K562 (cell line): ENCODE results near the gene OSTF1. TPM values are rescaled to one million over a fixed set of nuclear protein-coding genes. Genes with fewer than 3 reads are reported as not detected.

Experiments used
- ATAC-seq: fragments of 200-7000 bp; cut with Tn5 transposase; 3 replicates; pipeline ENCODE4 v1.9.1; 2020; ENCODE audit warnings: moderate library complexity
- BruUV-seq: library from RNA; stranded (reverse); fragments of 400-500 nt; replicated peaks from 2 replicates; lab custom pipeline; 2021; lab: Mats Ljungman, UMichigan
- CTCF ChIA-PET: fragments of 300-600 bp; formaldehyde crosslinking; extraction: SDS; loops from one replicate; lab custom pipeline; 2021; ENCODE audit warnings: low intra/inter-chr PET ratio; lab: Yijun Ruan, JAX
- POLR2A ChIA-PET: fragments of 300-600, 350-650 bp; sonication (Branson Sonifier 250); formaldehyde crosslinking; extraction: SDS; loops from one replicate; lab custom pipeline; 2021; ENCODE audit warnings: antibody characterized with exemption, inconsistent platforms; lab: Yijun Ruan, JAX
- DNase-seq, 4 experiments: peaks; one replicate each; pipeline versions ENCODE4 v3.0.0 to v3.0.0-alpha.2; 2011 to 2018; ENCODE audit warnings: low spot score in 3 of 4, mixed read lengths in 3 of 4; ENCODE audit errors: extremely low read depth in 1 of 4
- FAIRE-seq: peaks from 2 replicates; lab custom pipeline; 2011; peaks lifted over from hg19 to GRCh38; lab: Jason Lieb, UNC
- H2AFZ ChIP-seq: 2 replicates; pipeline ENCODE4 v1.6.0; 2011; ENCODE audit warnings: low read depth, low read length, control low read depth, inconsistent platforms
- H3K27ac ChIP-seq: fragments of 200-600 bp; 3 replicates; pipeline ENCODE4 v1.8.0; 2011; ENCODE audit warnings: low read depth, mild to moderate bottlenecking, control low read depth, inconsistent platforms, low read length, moderate library complexity, mixed read lengths; ENCODE audit errors: extremely low read depth
- H3K27me3 ChIP-seq, 2 experiments: fragments of 300-600 bp in 1 of 2; 2 replicates in 1 of 2; 3 replicates in 1 of 2; pipeline versions ENCODE4 v1.6.0 to v1.8.0; 2011; ENCODE audit warnings: inconsistent platforms in 2 of 2, low read length in 2 of 2, mild to moderate bottlenecking in 1 of 2, mixed read lengths in 1 of 2, moderate library complexity in 1 of 2; ENCODE audit not compliant: control insufficient read depth in 2 of 2, insufficient read depth in 2 of 2
- H3K36me3 ChIP-seq: fragments of 300-600 bp; 3 replicates; pipeline ENCODE4 v1.8.0; 2011; ENCODE audit warnings: mild to moderate bottlenecking, low read length, inconsistent platforms; ENCODE audit not compliant: control insufficient read depth, insufficient read depth
- H3K4me1 ChIP-seq, 2 experiments: fragments of 200-600 bp in 1 of 2; replicated peaks in 1 of 2; 2 replicates in 1 of 2; 3 replicates in 1 of 2; pipeline versions ENCODE4 v1.5.1 to v1.8.0; 2011; ENCODE audit warnings: inconsistent platforms in 2 of 2, low read length in 2 of 2, mild to moderate bottlenecking in 1 of 2, mixed read lengths in 1 of 2, moderate library complexity in 1 of 2; ENCODE audit not compliant: control insufficient read depth in 2 of 2, insufficient read depth in 2 of 2
- H3K4me2 ChIP-seq: 2 replicates; pipeline ENCODE4 v1.6.1; 2011; ENCODE audit warnings: low read length, control low read depth, inconsistent platforms, mixed read lengths; ENCODE audit not compliant: insufficient read depth
- H3K4me3 ChIP-seq: fragments of 200-600 bp; sonication (generic), shearing (Covaris generic); 2 replicates; pipeline ENCODE4 v1.5.1; 2016; ENCODE audit warnings: control low read depth, inconsistent platforms
- H3K79me2 ChIP-seq: fragments of 200-600 bp; 3 replicates; pipeline ENCODE4 v1.8.0; 2011; ENCODE audit warnings: low read length, inconsistent platforms; ENCODE audit not compliant: control insufficient read depth, insufficient read depth
- H3K9ac ChIP-seq, 2 experiments: 2 replicates each; pipeline versions ENCODE4 v1.6.0 to v1.6.1; 2011; ENCODE audit warnings: low read depth in 2 of 2, low read length in 2 of 2, control low read depth in 1 of 2, inconsistent platforms in 1 of 2, mild to moderate bottlenecking in 1 of 2, mixed read lengths in 1 of 2; ENCODE audit not compliant: insufficient read depth in 1 of 2
- H3K9me1 ChIP-seq: one replicate; pipeline ENCODE4 v1.6.0; 2011; ENCODE audit warnings: inconsistent platforms, mild to moderate bottlenecking, low read length, moderate library complexity; ENCODE audit not compliant: control insufficient read depth, insufficient read depth
- H3K9me3 ChIP-seq: replicated peaks from 2 replicates; pipeline ENCODE4 v1.5.1; 2011; ENCODE audit warnings: low read depth, low read length, inconsistent platforms; ENCODE audit not compliant: control insufficient read depth, insufficient read depth
- H4K20me1 ChIP-seq: replicated peaks from 2 replicates; pipeline ENCODE4 v1.6.1; 2011; ENCODE audit warnings: low read length, inconsistent platforms, mixed read lengths; ENCODE audit not compliant: control insufficient read depth, insufficient read depth
- CREB1 ChIP-seq, 2 experiments: sonication (generic) in 1 of 2; formaldehyde crosslinking in 1 of 2; IDR thresholded peaks; 2 replicates each; pipeline versions ENCODE4 v1.6.1 to v1.8.0; 2012 to 2022; ENCODE audit warnings: inconsistent platforms in 1 of 2, mild to moderate bottlenecking in 1 of 2, missing genetic modification reagents in 1 of 2, moderate library complexity in 1 of 2
- CSDE1 ChIP-seq, 2 experiments: fragments of 450-650 bp; IDR thresholded peaks; 2 replicates each; pipeline ENCODE4 v1.6.1; 2016; ENCODE audit warnings: mild to moderate bottlenecking in 1 of 2
- DMBX1 ChIP-seq: fragments of 250-450 bp; sonication (Bioruptor Pico); IDR thresholded peaks from 2 replicates; pipeline ENCODE4 v1.8.0; 2022; ENCODE audit warnings: inconsistent platforms, mild to moderate bottlenecking, moderate library complexity, borderline replicate concordance
- EWSR1 ChIP-seq: fragments of 450-650 bp; IDR thresholded peaks from 2 replicates; pipeline ENCODE4 v1.6.1; 2018; ENCODE audit warnings: borderline replicate concordance, mild to moderate bottlenecking, low read depth, moderate library complexity; ENCODE audit not compliant: partially characterized antibody
- FOSL1 ChIP-seq: fragments of 200-800 bp; sonication (Bioruptor generic); conservative IDR thresholded peaks from 2 replicates; pipeline ENCODE4 v1.6.1; 2016; ENCODE audit warnings: missing genetic modification characterization, missing compliant biosample characterization
- FOXA3 ChIP-seq, 2 experiments: fragments of 450-650 bp in 1 of 2; sonication (generic) in 1 of 2; formaldehyde crosslinking; IDR thresholded peaks in 1 of 2; conservative IDR thresholded peaks in 1 of 2; 2 replicates each; pipeline versions ENCODE4 v1.4.0 to v1.8.0; 2020 to 2022; ENCODE audit warnings: mild to moderate bottlenecking in 2 of 2, missing genetic modification reagents in 1 of 2
- HNRNPUL1 ChIP-seq: fragments of 200-400 bp; formaldehyde crosslinking; IDR thresholded peaks from 2 replicates; pipeline ENCODE4 v1.6.1; 2017; ENCODE audit warnings: low read length
- IFI16 ChIP-seq: fragments of 250-450 bp; sonication (Bioruptor Pico); IDR thresholded peaks from 2 replicates; pipeline ENCODE4 v2.1.2; 2022; ENCODE audit warnings: mild to moderate bottlenecking, inconsistent platforms
- MYC ChIP-seq, 2 experiments: fragments of 250-450 bp in 1 of 2; sonication (Bioruptor Pico) in 1 of 2; IDR thresholded peaks; 2 replicates each; pipeline versions ENCODE4 v1.5.1 to v1.6.1; 2012 to 2021; ENCODE audit warnings: low read depth in 2 of 2, borderline replicate concordance in 1 of 2, improper control_type of control experiment in 1 of 2, low read length in 1 of 2, mild to moderate bottlenecking in 1 of 2, moderate library complexity in 1 of 2
- RHOXF2B ChIP-seq: fragments of 250-450 bp; sonication (Bioruptor Pico); conservative IDR thresholded peaks from 2 replicates; pipeline ENCODE4 v1.5.1; 2021
- SAFB2 ChIP-seq: fragments of 200-400 bp; formaldehyde crosslinking; IDR thresholded peaks from 2 replicates; pipeline ENCODE4 v1.6.1; 2018; ENCODE audit warnings: borderline replicate concordance, low read length, low read depth, moderate library complexity; ENCODE audit not compliant: severe bottlenecking
- SLC30A9 ChIP-seq: fragments of 250-450 bp; sonication (Bioruptor Pico); IDR thresholded peaks from 2 replicates; pipeline ENCODE4 v1.8.0; 2022; ENCODE audit warnings: mild to moderate bottlenecking, moderate library complexity
- TBP ChIP-seq: optimal IDR thresholded peaks from 2 replicates; pipeline ENCODE3; 2011; ENCODE audit warnings: low read depth, low read length, improper control_type of control experiment
- ZNF76 ChIP-seq: fragments of 250-450 bp; sonication (Bioruptor Pico); IDR thresholded peaks from 2 replicates; pipeline ENCODE4 v1.4.0; 2020; ENCODE audit warnings: mild to moderate bottlenecking, moderate library complexity, borderline replicate concordance
- WGBS: fragments of 100-300 bp; shearing (Covaris generic); methylation state at CpG from one replicate; pipeline ENCODE4 v1.1.6; 2016; ENCODE audit warnings: low coverage, mixed read lengths; ENCODE audit not compliant: insufficient coverage; ENCODE audit errors: missing lambda C conversion rate; 5-methylcytosine and 5-hydroxymethylcytosine counted together
- in situ Hi-C: fragments of 300-500 bp; cut with MboI; formaldehyde crosslinking; loops from 4 replicates; pipeline ENCODE4 v1.15.0; 2018; ENCODE audit warnings: inconsistent platforms, mixed read lengths
- intact Hi-C: fragments of 100-400 bp; cut with micrococcal nuclease; formaldehyde crosslinking; loops from 2 replicates; pipeline ENCODE4 v1.14.2; 2022
- polyA plus RNA-seq, 8 experiments: library from polyadenylated mRNA; depleted of rRNA in 4 of 8; stranded (reverse) in 5 of 8; unstranded in 3 of 8; fragments of >200 nt; fragmentation: Nextera tagmentation in 2 of 8; fragmentation: Illumina TruSeq in 1 of 8; extraction: Ambion mirVana in 2 of 8; extraction: Trizol in 1 of 8; gene quantifications; 2 replicates each; pipeline versions ENCODE4 v1.2.1 to v1.2.3, GENCODE V29; 2011 to 2014; ENCODE audit warnings: inconsistent platforms in 1 of 8, missing spikeins in 1 of 8
- total RNA-seq, 7 experiments: library from RNA; depleted of rRNA in 6 of 7; stranded (reverse); fragments of >200 nt in 6 of 7; fragmentation: Illumina TruSeq in 2 of 7; extraction: Trizol in 2 of 7; gene quantifications; 2 replicates each; pipeline versions ENCODE4 v1.2.1 to v1.2.3, GENCODE V29; 2011 to 2021; ENCODE audit warnings: low replicate concordance in 1 of 7
- TF ChIP-seq, protein P1 (sequence below): fragments of 250-450 bp; sonication (Bioruptor Pico); IDR thresholded peaks from 2 replicates; pipeline ENCODE4 v1.4.0; 2020

The OSTF1 gene
- total and polyA plus RNA-seq, 9 of the 15 experiments (the other 6 are each of a cell fraction or from before 2014, with no cell fraction given), result 15.0 to 37.3 (median 23.0) TPM

DNA sequence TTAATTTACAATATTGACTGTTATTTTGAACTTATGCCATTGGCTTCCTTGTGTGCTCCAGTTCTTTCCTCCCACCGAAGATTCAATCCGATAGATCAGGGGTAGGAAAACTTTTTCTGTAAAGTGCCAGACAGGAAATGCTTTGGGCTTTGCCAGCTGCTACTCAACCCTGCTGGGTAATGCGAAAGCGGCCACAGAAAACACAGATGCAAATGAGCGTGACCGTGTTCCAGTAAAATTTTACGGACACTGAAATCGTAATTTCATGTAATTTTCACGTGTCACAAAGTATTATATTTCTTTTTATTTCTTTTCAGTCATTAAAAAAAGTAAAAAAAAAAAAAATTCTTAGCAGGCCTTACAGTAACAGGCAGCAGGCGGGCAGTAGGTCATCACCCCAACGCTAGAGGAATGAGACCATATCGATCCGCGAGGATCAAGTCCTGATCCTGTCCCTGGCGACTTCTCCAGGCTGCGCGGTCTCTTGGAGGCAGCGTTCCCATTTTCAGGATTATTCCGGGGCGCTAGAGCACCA lies 958 bp upstream of the OSTF1 start:
- peak overlapping the region; percentile 75 for H3K27ac ChIP-seq
- no peaks in the 10 kb centered on the region for H3K9me1 ChIP-seq
- TSS peak; percentile 69 for BruUV-seq
- H4K20me1 ChIP-seq, result no peaks in the 10 kb centered on the region
- ChIA-PET CTCF (no interaction called here), POLR2A (interaction anchor here (0.6 to 1.0 kb wide), 2 partner anchors 15 to 59 kb away, joined by 4 to 5 read pairs; partner anchors contain the start of gene CARNMT1)
- intact Hi-C loops, result loop anchor here (5.0 kb wide), 2 partner anchors 60 to 100 kb away; partner anchors contain the start of gene CARNMT1
- DNase-seq, result no peak
- no peaks in the 10 kb centered on the region for H3K36me3 ChIP-seq
- H3K9ac ChIP-seq, result peak overlapping the region; percentile 70 to 91
- no peak for ATAC-seq
- in situ Hi-C loops, result no loop called here
- H3K4me2 ChIP-seq, result peak overlapping the region; percentile 82
- 1% methylated on average over 20 of the region's 20 CpGs for WGBS
- no peaks in the 10 kb centered on the region for H3K9me3 ChIP-seq
- peaks cover 28% of the 10 kb centered on the region for H3K79me2 ChIP-seq
- peak overlapping the region; percentile 90 for H2AFZ ChIP-seq
- peak; percentile 23 for FAIRE-seq
- H3K4me1 ChIP-seq, result peaks cover 16 to 28% of the 10 kb centered on the region in 2 experiments; a peak in 4 of 5 replicates
- H3K4me3 ChIP-seq, result peak overlapping the region; percentile 86
- no peak for TF ChIP-seq HNRNPUL1
- TF ChIP-seq SAFB2, result no peak
- no peak for TF ChIP-seq EWSR1
- no peak for TF ChIP-seq DMBX1 (CRISPR knock-in tag)
- no peak for TF ChIP-seq SLC30A9 (CRISPR knock-in tag)
- TF ChIP-seq CREB1 (IDR thresholded peaks at IDR 0.05), result 0 out of 2 replicates have a peak, but pooled peaks have one; percentile 8
- no peak for TF ChIP-seq CREB1 (CRISPR knock-in tag; IDR thresholded peaks at IDR 0.05)
- no peak for TF ChIP-seq CSDE1 (IDR thresholded peaks at IDR 0.05)
- no peak for TF ChIP-seq FOSL1 (tag)
- peak; percentile 11 for TF ChIP-seq TBP
- TF ChIP-seq, protein P1, sequence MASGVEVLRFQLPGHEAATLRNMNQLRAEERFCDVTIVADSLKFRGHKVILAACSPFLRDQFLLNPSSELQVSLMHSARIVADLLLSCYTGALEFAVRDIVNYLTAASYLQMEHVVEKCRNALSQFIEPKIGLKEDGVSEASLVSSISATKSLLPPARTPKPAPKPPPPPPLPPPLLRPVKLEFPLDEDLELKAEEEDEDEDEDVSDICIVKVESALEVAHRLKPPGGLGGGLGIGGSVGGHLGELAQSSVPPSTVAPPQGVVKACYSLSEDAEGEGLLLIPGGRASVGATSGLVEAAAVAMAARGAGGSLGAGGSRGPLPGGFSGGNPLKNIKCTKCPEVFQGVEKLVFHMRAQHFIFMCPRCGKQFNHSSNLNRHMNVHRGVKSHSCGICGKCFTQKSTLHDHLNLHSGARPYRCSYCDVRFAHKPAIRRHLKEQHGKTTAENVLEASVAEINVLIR, result no peak
- no peak for TF ChIP-seq ZNF76 (CRISPR knock-in tag)
- TF ChIP-seq FOXA3 (CRISPR knock-in tag; conservative IDR thresholded peaks at IDR 0.05 in 1 of 2, IDR thresholded peaks at IDR 0.05 in 1 of 2), result no peak
- TF ChIP-seq RHOXF2B (CRISPR knock-in tag), result no peak
- no peak for TF ChIP-seq IFI16 (CRISPR knock-in tag)
- peak; percentile 2; the same call in 1 of the 2 replicates for TF ChIP-seq MYC (IDR thresholded peaks at IDR 0.05; ENCODE audit: low read depth, low read length)
- TF ChIP-seq MYC (CRISPR knock-in tag; IDR thresholded peaks at IDR 0.05; ENCODE audit: borderline replicate concordance, low read depth), result no peak
- H3K27me3 ChIP-seq, result no peaks in the 10 kb centered on the region
